Right cardiac atrium (tissue), 5 donors: Measurements from ENCODE around the gene ADAP2. TPM values are rescaled to one million over a fixed set of nuclear protein-coding genes. Genes with fewer than 3 reads are reported as not detected.
A peak's percentile ranks its signal among the peaks of the same experiment; 100 is the strongest.
"Not testable (repeated sequence)": the region's sequence is repeated elsewhere in the genome, so short reads cannot be mapped to it uniquely, and the experiment has no call there.

ENCODE experiments used
- ATAC-seq, 2 donors: fragments of 200-7000 bp; cut with Tn5 transposase; one replicate each; pipeline versions ENCODE4 v1.8.0 to v1.9.1; 2020; ENCODE audit warnings: moderate library complexity in 2 of 2, mild to moderate bottlenecking in 1 of 2
- DNase-seq, 3 donors: peaks; one replicate each; pipeline ENCODE4 v3.0.0-alpha.2; 2020
- H3K27ac ChIP-seq: one replicate; pipeline ENCODE4 v1.5.1; 2013; ENCODE audit warnings: mild to moderate bottlenecking, low read length, control low read depth, moderate library complexity
- H3K27me3 ChIP-seq: one replicate; pipeline ENCODE4 v1.6.1; 2013; ENCODE audit not compliant: control insufficient read depth, insufficient read depth
- H3K4me1 ChIP-seq: one replicate; pipeline ENCODE4 v1.6.1; 2013; ENCODE audit warnings: low read length; ENCODE audit not compliant: control insufficient read depth, insufficient read depth
- H3K4me3 ChIP-seq: one replicate; pipeline ENCODE4 v1.5.1; 2013; ENCODE audit warnings: low read length, control low read depth
- H3K9me3 ChIP-seq: one replicate; pipeline ENCODE4 v1.6.1; 2013; ENCODE audit warnings: low read length; ENCODE audit not compliant: control insufficient read depth
- WGBS: extraction: QIAGEN DNeasy Blood & Tissue Kit; methylation state at CpG from one replicate; pipeline ENCODE4 v1.1.7; 2013; 5-methylcytosine and 5-hydroxymethylcytosine counted together
- intact Hi-C, 4 donors: fragments of 100-400 bp; cut with DNase I; formaldehyde crosslinking; loops; one replicate each; pipeline versions ENCODE4 v1.11.0 to v1.14.0; 2022 to 2023
- long read RNA-seq, 4 donors: library from polyadenylated mRNA; unstranded; transcript quantifications; one replicate each; pipeline ENCODE4 v2.0.0, GENCODE V29; 2020 to 2021
- polyA plus RNA-seq: library from polyadenylated mRNA; stranded (reverse); fragments of 200-250 nt; gene quantifications from one replicate; pipeline ENCODE4 v1.2.3, GENCODE V29; 2013
- total RNA-seq, 4 donors: library from RNA; stranded (reverse); fragmentation: NEBNext Ultra II Directional; extraction: Animal tissue kit (Norgen Biotek cat#: 25700); gene quantifications; one replicate each; pipeline ENCODE4 v1.2.1, GENCODE V29; 2021
- donor health status: healthy with polysubstance abuse.
- donor health status: DM: no; HTN: yes; CAD: no.
- donor health status: DM: no; HTN: no; CAD: no.
- donor health status: DM: no; HTN: yes; CAD: no; lungs with severe emphysema.
- donor health status: DM: yes; HTN: yes; CAD: no.

ADAP2 gene, protein sequence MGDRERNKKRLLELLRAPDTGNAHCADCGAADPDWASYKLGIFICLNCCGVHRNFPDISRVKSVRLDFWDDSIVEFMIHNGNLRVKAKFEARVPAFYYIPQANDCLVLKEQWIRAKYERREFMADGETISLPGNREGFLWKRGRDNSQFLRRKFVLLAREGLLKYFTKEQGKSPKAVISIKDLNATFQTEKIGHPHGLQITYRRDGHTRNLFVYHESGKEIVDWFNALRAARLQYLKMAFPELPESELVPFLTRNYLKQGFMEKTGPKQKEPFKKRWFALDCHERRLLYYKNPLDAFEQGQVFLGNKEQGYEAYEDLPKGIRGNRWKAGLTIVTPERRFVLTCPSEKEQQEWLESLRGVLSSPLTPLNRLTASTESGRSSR
- total RNA-seq: 10 to 100 TPM in 3 of 4 donors, 1 to 10 TPM in 1; 8.2 to 14.4 (median 11.1) TPM
- polyA plus RNA-seq: 3.1 TPM
- long read RNA-seq, donor 1, transcript ADAP2-201 (11 exons, 2,934 nt): major isoform, 8 of 14 reads
- long read RNA-seq, donor 1, partial matches to known transcripts: 0 of 14 reads
- long read RNA-seq, donor 1, other reads (novel, unspliced or antisense): 2 of 14 reads
- long read RNA-seq, donor 2, partial matches to known transcripts: 0 of 4 reads
- long read RNA-seq, donor 2, other reads (novel, unspliced or antisense): 1 of 4 reads
- long read RNA-seq, donor 3, transcript ADAP2-201 (11 exons, 2,934 nt): major isoform, 12 of 19 reads
- long read RNA-seq, donor 3, partial matches to known transcripts: 3 of 19 reads
- long read RNA-seq, donor 3, other reads (novel, unspliced or antisense): 1 of 19 reads
- long read RNA-seq, donor 4, partial matches to known transcripts: 0 of 2 reads
- long read RNA-seq, donor 4, other reads (novel, unspliced or antisense): 2 of 2 reads

DNA sequence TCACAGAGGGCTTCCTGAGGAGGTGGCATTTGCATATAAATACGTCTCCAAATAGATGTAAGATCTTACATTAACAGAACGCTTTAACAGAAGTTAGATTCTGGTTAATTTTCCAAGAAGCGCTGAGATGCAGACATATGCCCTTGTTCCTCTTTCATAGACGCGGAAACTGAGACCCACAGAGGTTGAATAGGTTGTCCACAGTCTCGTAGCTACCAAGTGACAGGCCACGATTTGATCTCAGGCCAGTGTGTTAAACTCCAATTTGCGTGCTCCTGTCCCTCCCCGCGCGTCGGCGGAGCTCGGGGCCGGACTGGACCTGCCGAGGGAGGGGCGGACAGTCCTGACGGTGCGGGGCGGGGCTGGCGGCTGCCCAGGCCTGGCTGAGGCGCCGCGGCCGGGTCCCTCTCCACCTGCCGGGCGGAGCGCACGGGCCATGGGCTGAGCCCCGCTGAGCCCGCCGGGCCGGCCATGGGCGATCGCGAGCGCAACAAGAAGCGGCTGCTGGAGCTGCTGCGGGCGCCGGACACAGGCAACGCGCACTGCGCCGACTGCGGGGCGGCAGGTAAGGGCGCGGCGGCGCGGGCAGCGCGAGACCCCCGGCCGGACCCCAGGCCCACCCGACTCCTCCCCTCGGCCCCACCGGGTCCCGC lies at the start of gene ADAP2:
TSS of gene ADAP2 (plus strand) at position 402 of the 653 bp plus-strand sequence. CDS start at position 472, 70 bp downstream.
- WGBS: 4% methylated on average over 60 of the region's 60 CpGs
- H3K27ac ChIP-seq: peak within 1 kb of the TSS; percentile 26
- intact Hi-C loops: no loop called here
- no peaks in the 10 kb centered on the region for H3K27me3 ChIP-seq
- DNase-seq: peak; percentile 55 to 88 (median 86)
- H3K9me3 ChIP-seq: no peaks in the 10 kb centered on the region
- peak within 1 kb of the TSS; percentile 66 for H3K4me3 ChIP-seq
- H3K4me1 ChIP-seq: no peaks in the 10 kb centered on the region
- ATAC-seq: peak; percentile 78 to 81

DNA sequence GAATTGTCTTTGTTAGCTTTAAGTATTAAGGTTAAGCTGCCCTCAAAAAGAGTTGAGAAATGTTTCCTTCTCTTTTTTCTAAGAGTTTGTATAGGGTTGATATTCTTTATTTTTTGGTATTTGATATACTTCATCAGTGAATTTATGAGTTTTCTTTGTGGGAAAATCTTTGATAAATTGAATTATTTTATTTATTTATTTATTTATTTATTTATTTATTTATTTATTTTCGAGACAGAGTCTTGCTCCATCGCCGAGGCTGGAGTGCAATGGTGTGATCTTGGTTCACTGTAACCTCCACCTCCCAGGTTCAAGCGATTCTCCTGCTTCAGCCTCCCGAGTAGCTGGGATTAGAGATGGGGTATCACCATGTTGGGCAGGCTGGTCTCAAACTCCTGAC lies 35.6 kb upstream of the ADAP2 start:
- no peaks in the 10 kb centered on the region for H3K27me3 ChIP-seq
- WGBS: 95% methylated on average over 5 of the region's 5 CpGs
- no peaks in the 10 kb centered on the region for H3K9me3 ChIP-seq
- ATAC-seq (no peak), DNase-seq (no peak)
- H3K4me3 ChIP-seq: no peak overlapping the region
- H3K27ac ChIP-seq: no peak overlapping the region
- intact Hi-C loops: no loop called here
- H3K4me1 ChIP-seq: no peaks in the 10 kb centered on the region

DNA sequence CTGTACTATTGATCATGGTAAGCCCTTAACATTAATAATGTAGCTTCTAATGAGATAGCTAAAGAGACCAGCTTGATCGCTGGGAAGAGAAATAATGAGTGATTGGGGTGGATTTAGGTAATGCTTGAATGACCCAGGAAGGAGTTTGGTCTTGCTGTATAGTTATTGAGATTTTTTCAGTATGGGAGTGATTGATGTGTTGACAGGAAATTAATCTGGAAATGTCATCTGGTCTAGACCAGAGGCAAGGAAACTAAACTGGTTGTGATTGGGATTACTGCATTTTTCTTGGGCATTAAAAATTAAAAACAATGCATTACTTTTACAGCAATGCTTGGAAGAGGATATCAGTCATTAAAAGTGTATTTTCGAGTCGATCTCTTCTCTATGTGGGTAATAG lies 27.5 kb upstream of the ADAP2 start:
- no peaks in the 10 kb centered on the region for H3K27me3 ChIP-seq
- no peak overlapping the region for H3K4me3 ChIP-seq
- no peaks in the 10 kb centered on the region for H3K9me3 ChIP-seq
- no peaks in the 10 kb centered on the region for H3K4me1 ChIP-seq
- intact Hi-C loops: no loop called here
- no peak overlapping the region for H3K27ac ChIP-seq
- WGBS: 80% methylated on average over 3 of the region's 3 CpGs
- DNase-seq: no peak
- ATAC-seq: no peak

DNA sequence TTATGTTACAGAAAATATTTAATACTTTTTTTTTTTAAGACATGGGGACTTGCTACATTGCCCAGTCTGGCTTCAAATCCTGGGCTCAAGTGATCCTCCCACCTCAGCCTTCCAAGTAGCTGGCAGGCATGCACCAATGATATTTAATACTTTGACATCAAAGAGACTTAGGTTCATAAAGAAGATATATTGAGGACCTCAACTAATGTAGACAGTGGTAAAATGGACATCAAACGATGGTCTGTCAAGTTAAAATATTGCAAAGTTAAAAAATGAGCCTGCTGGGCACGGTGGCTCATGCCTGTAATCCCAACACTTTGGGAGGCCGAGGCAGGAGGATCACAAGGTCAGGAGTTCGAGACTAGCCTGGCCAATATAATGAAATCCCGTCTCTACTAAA lies 24.4 kb upstream of the ADAP2 start:
- ATAC-seq: no peak
- Histone ChIP-seq H3K27me3 (no peaks in the 10 kb centered on the region), H3K4me1 (no peaks in the 10 kb centered on the region), H3K9me3 (no peaks in the 10 kb centered on the region), H3K4me3 (no peak overlapping the region), H3K27ac (no peak overlapping the region)
- intact Hi-C loops: no loop called here
- no peak for DNase-seq
- WGBS: 96% methylated on average over 5 of the region's 5 CpGs

DNA sequence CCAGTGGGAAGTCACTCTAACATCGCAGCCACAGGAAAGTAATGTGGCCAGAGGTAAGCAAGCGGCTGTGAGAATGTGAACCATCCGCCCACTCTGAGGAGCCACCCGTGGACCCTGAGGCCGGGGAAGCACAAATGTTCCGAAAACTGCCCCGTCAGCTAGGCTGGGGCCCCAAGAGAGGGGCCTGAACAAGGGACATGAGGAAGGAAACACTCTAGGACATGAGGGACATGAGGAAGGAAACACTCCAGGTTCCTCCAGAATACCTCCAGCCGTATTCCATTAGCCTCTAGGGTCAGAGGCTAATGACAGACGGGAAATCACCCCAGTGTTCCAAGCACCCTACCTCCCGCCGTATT lies 16.0 kb upstream of the ADAP2 start:
- Histone ChIP-seq H3K4me3 (peak overlapping the region; percentile 56), H3K27ac (peak overlapping the region; percentile 61), H3K27me3 (no peaks in the 10 kb centered on the region), H3K9me3 (no peaks in the 10 kb centered on the region), H3K4me1 (peaks cover 3% of the 10 kb centered on the region)
- intact Hi-C loops: no loop called here
- ATAC-seq (peak; percentile 53 to 70), DNase-seq (peak in 1 of 3 donors; percentile 17)
- WGBS: under 1% methylated on average over 11 of the region's 11 CpGs

DNA sequence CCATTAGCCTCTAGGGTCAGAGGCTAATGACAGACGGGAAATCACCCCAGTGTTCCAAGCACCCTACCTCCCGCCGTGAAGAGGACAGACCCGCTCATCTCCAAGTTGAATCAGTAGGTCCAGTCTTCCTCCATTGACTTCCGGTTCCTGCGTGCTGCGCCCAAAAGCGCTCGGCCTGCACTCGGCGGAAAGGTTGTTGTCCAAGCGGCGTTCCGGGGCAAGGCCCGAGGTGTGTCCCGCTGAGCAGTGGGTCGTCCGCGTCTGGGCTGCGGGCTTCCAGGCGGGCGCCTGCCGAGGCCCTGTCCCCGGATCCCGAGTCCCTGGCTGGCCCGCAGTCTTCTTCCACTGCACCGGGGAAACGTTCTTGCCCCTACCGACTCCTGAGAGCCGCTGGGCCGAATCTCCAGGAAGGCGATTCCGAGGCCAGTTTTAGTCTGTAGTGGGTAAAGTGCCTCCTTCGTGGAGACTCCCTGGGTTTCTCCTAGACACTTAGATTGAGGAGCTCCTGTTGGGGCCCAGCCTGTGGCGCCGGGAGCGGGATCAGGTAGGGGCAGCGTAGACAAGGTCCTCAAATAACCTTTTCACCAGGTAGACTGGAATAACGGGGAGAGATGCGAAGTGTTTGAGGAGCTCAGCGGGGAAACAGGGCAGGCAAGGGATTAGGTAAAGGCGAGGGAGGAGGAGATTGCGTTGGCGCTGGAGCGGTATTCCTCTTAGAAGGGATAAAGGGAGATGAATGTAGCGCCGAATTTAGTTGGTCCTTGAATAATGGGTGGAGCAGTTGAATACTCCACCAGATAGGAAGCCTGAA lies 15.4 kb upstream of the ADAP2 start, which contains the start of gene TEFM:
TSS of gene TEFM (minus strand) at position 138 of the 811 bp plus-strand sequence. CDS start at position 98, 40 bp downstream.
- intact Hi-C loops: no loop called here
- peak within 1 kb of the TSS; percentile 61 for H3K27ac ChIP-seq
- H3K4me3 ChIP-seq: peak within 1 kb of the TSS; percentile 56
- WGBS: under 1% methylated on average over 47 of the region's 47 CpGs
- ATAC-seq (peak; percentile 99), DNase-seq (peak; percentile 87 to 95 (median 95))
- H3K4me1 ChIP-seq: peaks cover 3% of the 10 kb centered on the region
- no peaks in the 10 kb centered on the region for H3K9me3 ChIP-seq
- no peaks in the 10 kb centered on the region for H3K27me3 ChIP-seq

DNA sequence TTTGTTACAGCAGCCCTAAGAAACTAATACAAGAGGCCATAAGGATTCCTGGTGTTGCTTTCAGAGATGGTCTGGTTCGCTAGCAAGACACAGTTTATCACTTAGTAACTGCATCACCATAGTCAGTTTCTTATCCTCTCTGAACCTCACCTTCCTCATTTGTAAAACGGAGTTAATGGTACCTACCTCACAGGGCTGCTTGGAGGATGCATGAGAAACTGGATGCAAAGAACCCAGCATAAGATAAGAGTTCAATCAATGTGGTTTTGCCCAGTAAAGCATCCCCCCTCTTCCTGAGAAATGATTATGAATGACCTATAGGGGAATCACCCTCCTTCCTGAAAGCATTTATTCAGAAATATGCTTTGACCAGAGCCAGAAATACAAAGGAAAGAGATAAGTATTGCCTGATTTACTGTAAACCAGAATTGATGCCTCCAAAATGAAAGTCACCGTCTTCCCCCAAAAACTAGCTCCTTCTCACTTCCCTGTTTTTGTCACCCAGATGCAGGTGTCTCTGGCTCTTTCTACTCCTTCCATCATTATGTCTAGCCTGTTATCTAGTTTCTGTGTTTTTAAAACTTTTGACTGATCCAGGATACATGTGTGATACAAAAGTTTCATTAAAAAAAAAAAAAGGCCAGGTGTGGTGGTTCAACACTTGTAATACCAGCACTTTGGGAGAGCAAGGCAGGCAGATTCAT lies 12.9 kb upstream of the ADAP2 start:
- intact Hi-C loops: no loop called here
- DNase-seq (no peak), ATAC-seq (no peak)
- Histone ChIP-seq H3K4me1 (peaks cover 3% of the 10 kb centered on the region), H3K9me3 (no peaks in the 10 kb centered on the region), H3K27ac (no peak overlapping the region), H3K4me3 (no peak overlapping the region), H3K27me3 (no peaks in the 10 kb centered on the region)
- WGBS: 80% methylated on average over 3 of the region's 3 CpGs

DNA sequence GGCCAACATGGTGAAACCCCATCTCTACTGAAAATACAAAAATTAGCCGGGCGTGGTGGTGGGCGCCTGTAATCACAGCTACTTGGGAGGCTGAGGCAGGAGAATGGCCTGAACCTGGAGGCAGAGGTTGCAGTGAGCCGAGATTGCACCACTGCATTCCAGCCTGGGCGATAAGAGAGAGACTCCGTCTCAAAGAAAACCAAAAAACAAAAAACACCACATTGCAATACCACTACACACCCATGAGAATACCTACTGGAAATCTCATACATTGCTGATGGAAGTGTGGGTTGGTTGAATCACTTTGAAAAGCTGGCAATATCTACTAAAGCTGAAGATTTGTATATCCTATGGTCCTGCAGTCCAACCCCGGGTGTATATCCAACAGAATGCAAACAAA lies 11.6 kb upstream of the ADAP2 start:
- H3K27ac ChIP-seq, intact Hi-C loops, H3K4me3 ChIP-seq, DNase-seq, H3K27me3 ChIP-seq, ATAC-seq, H3K9me3 ChIP-seq, H3K4me1 ChIP-seq: not testable (repeated sequence)
- 96% methylated on average over 7 of the region's 7 CpGs for WGBS

DNA sequence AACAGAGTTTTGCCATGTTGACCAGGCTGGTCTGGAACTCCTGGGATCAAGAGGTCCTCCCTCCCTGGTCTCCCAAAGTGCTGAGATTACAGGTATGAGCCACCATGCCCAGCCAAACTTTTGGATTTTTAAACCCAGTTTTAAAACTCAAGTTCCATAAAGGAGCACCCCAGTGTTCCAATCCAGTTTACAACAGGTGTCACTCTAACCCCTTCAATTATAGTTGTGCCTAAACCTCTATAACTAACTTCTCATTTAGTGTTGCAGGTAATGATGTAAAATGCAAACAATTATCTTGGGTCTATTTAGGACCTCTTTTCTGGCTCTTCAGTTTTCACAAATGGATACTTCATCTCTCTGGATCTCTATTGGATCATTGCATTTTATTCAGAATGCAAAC lies 7.8 kb upstream of the ADAP2 start:
- Histone ChIP-seq H3K27me3 (no peaks in the 10 kb centered on the region), H3K9me3 (no peaks in the 10 kb centered on the region), H3K4me3 (no peak overlapping the region), H3K27ac (no peak overlapping the region), H3K4me1 (no peaks in the 10 kb centered on the region)
- DNase-seq (no peak), ATAC-seq (no peak)
- intact Hi-C loops: no loop called here
